ENCODE measurements around the gene LRRC4C.

DNA sequence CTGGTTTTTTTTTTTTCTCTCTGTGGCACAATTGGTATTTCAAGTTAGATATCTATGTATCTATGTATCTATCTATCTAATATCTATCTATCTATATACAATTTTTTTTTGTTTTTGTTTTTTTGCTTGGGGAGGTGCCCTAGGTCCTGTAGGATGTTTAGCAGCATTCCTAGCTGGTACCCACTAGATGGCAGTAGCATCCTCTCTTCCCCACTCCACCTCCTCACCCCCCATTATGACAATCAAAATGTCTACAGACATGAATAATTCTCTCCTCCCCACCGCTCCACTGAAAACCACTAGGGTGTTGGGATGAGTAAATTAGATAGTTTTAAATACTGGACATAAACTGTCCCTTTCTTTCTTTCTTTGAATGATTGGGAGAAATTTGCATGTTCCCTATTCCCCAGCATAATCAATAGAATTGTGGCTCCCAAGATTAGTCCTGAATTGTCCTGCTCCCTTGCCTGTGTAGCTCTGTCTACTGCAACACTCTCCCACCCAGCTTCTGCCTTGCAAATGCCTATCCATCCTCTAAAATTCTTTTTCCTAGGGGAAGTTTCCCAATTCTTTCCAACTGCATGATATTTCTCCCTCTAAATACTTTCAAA, 1152.4 kb downstream of the LRRC4C start:
- TF ChIP-seq EZH2 (IDR thresholded peaks at IDR 0.05; ENCODE audit: low read length, unreplicated experiment), result no peak
- TF ChIP-seq, protein P1, sequence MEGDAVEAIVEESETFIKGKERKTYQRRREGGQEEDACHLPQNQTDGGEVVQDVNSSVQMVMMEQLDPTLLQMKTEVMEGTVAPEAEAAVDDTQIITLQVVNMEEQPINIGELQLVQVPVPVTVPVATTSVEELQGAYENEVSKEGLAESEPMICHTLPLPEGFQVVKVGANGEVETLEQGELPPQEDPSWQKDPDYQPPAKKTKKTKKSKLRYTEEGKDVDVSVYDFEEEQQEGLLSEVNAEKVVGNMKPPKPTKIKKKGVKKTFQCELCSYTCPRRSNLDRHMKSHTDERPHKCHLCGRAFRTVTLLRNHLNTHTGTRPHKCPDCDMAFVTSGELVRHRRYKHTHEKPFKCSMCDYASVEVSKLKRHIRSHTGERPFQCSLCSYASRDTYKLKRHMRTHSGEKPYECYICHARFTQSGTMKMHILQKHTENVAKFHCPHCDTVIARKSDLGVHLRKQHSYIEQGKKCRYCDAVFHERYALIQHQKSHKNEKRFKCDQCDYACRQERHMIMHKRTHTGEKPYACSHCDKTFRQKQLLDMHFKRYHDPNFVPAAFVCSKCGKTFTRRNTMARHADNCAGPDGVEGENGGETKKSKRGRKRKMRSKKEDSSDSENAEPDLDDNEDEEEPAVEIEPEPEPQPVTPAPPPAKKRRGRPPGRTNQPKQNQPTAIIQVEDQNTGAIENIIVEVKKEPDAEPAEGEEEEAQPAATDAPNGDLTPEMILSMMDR (conservative IDR thresholded peaks at IDR 0.05; ENCODE audit: low read depth, low read length), result peak; percentile 66
- TF ChIP-seq EZH2phosphoT487 (IDR thresholded peaks at IDR 0.05; ENCODE audit: borderline replicate concordance, low read length), result no peak
